ENCODE measurements around the gene EHD3.

DNA sequence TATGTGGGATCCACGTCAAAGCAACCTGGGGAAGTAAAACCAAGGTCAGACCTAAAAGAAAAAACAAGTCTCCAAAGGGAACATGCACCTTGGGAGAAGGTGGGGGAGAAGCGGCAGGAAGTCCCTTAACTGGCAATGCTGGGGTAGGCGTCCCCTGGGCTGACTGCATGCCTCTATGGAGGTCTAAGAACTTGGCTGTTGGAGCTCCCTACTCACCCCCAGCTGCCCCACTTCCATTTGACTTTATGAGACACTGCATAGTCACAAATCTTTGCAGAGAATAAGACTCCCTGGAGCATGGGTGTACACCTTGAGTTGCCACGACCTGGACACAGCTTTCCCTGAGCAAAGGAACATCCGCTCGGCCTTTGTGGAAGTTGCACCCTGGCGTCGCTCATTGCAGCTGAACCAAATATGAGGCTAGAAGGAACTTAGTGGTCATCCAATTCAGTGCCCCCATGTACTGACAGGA, 19.5 kb upstream of the EHD3 start:
- TF ChIP-seq POLR2A (IDR thresholded peaks at IDR 0.05) = no peak
- TF ChIP-seq, protein P1, sequence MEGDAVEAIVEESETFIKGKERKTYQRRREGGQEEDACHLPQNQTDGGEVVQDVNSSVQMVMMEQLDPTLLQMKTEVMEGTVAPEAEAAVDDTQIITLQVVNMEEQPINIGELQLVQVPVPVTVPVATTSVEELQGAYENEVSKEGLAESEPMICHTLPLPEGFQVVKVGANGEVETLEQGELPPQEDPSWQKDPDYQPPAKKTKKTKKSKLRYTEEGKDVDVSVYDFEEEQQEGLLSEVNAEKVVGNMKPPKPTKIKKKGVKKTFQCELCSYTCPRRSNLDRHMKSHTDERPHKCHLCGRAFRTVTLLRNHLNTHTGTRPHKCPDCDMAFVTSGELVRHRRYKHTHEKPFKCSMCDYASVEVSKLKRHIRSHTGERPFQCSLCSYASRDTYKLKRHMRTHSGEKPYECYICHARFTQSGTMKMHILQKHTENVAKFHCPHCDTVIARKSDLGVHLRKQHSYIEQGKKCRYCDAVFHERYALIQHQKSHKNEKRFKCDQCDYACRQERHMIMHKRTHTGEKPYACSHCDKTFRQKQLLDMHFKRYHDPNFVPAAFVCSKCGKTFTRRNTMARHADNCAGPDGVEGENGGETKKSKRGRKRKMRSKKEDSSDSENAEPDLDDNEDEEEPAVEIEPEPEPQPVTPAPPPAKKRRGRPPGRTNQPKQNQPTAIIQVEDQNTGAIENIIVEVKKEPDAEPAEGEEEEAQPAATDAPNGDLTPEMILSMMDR (IDR thresholded peaks at IDR 0.05) = no peak

Measured in testis (tissue), 2 donors.